ENCODE results near the gene CPNE4. TPM values are rescaled to one million over a fixed set of nuclear protein-coding genes. Genes with fewer than 3 reads are reported as not detected.

The CPNE4 gene
- total and polyA plus RNA-seq, 9 of the 15 experiments (the other 6 are each of a cell fraction or from before 2014, with no cell fraction given), result not detected

DNA sequence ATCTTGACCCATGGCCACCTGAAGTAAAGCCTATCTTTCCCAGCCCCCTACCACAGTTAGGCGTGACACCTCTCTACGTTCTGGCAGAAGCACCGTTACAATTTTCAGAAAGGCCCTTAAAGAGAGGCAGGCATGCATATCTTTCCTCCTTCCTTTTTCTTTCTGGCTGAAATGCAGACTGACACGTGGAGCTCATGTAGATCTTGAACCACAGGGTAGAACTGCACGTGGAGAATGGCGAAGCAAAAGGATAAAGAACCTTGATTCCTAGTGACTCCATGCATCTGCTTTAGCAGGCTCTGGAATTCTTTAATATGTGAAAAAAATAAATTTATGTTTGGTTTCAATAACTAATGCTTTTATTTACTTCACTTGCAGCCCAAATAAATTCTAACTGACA is 166.6 kb downstream of the CPNE4 start:
- H3K27ac ChIP-seq (ENCODE audit: extremely low read depth, low read depth, low read length), result no peak overlapping the region
- ChIA-PET CTCF (ENCODE audit: low intra/inter-chr PET ratio) (no interaction called here), POLR2A (no interaction called here)
- no peak for FAIRE-seq
- BruUV-seq (replicated peaks), result no TSS peak
- H3K36me3 ChIP-seq (ENCODE audit: control insufficient read depth, insufficient read depth, low read length), result no peaks in the 10 kb centered on the region
- TF ChIP-seq NFIC (IDR thresholded peaks at IDR 0.05) (no peak), COPS2 (conservative IDR thresholded peaks at IDR 0.05) (no peak), NFATC3 (IDR thresholded peaks at IDR 0.05) (no peak), ZBTB17 (CRISPR knock-in tag; IDR thresholded peaks at IDR 0.05) (no peak), ZNF253 (CRISPR knock-in tag; conservative IDR thresholded peaks at IDR 0.05) (no peak), SRSF1 (IDR thresholded peaks at IDR 0.05; ENCODE audit: low read depth, low read length) (no peak), ETV6 (IDR thresholded peaks at IDR 0.05; ENCODE audit: borderline replicate concordance in 1 of 2, low read depth in 2 of 2, low read length in 1 of 2) (no peak), ETV6 (CRISPR knock-in tag; IDR thresholded peaks at IDR 0.05; ENCODE audit: borderline replicate concordance) (no peak), GTF2E2 (tag; IDR thresholded peaks at IDR 0.05) (no peak), CREB1 (IDR thresholded peaks at IDR 0.05) (no peak), CREB1 (CRISPR knock-in tag; IDR thresholded peaks at IDR 0.05) (no peak), PURB (CRISPR knock-in tag; IDR thresholded peaks at IDR 0.05; ENCODE audit: low read depth) (no peak)
- TF ChIP-seq, protein P1, sequence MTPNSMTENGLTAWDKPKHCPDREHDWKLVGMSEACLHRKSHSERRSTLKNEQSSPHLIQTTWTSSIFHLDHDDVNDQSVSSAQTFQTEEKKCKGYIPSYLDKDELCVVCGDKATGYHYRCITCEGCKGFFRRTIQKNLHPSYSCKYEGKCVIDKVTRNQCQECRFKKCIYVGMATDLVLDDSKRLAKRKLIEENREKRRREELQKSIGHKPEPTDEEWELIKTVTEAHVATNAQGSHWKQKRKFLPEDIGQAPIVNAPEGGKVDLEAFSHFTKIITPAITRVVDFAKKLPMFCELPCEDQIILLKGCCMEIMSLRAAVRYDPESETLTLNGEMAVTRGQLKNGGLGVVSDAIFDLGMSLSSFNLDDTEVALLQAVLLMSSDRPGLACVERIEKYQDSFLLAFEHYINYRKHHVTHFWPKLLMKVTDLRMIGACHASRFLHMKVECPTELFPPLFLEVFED (CRISPR knock-in tag; conservative IDR thresholded peaks at IDR 0.05), result no peak
- TF ChIP-seq, protein P2, sequence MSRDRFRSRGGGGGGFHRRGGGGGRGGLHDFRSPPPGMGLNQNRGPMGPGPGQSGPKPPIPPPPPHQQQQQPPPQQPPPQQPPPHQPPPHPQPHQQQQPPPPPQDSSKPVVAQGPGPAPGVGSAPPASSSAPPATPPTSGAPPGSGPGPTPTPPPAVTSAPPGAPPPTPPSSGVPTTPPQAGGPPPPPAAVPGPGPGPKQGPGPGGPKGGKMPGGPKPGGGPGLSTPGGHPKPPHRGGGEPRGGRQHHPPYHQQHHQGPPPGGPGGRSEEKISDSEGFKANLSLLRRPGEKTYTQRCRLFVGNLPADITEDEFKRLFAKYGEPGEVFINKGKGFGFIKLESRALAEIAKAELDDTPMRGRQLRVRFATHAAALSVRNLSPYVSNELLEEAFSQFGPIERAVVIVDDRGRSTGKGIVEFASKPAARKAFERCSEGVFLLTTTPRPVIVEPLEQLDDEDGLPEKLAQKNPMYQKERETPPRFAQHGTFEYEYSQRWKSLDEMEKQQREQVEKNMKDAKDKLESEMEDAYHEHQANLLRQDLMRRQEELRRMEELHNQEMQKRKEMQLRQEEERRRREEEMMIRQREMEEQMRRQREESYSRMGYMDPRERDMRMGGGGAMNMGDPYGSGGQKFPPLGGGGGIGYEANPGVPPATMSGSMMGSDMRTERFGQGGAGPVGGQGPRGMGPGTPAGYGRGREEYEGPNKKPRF (IDR thresholded peaks at IDR 0.05; ENCODE audit: low read depth, low read length), result no peak
- 0% methylated on average over 6 of the region's 6 CpGs for WGBS (ENCODE audit: insufficient coverage, low coverage, missing lambda C conversion rate)
- intact Hi-C loops (cut with micrococcal nuclease), result no loop called here
- H3K4me2 ChIP-seq (ENCODE audit: insufficient read depth, low read length), result no peak overlapping the region
- in situ Hi-C loops (cut with MboI), result no loop called here
- H3K9me3 ChIP-seq (replicated peaks; ENCODE audit: control insufficient read depth, insufficient read depth, low read depth, low read length), result no peaks in the 10 kb centered on the region
- no peaks in the 10 kb centered on the region for H3K79me2 ChIP-seq (ENCODE audit: control insufficient read depth, insufficient read depth, low read length)
- no peak overlapping the region for H3K9ac ChIP-seq (ENCODE audit: insufficient read depth in 1 of 2, low read depth in 2 of 2, low read length in 2 of 2)
- DNase-seq (ENCODE audit: extremely low read depth in 1 of 4, low spot score in 3 of 4), result no peak
- H3K9me1 ChIP-seq (ENCODE audit: control insufficient read depth, insufficient read depth, low read length), result no peaks in the 10 kb centered on the region
- no peaks in the 10 kb centered on the region for H4K20me1 ChIP-seq (replicated peaks; ENCODE audit: control insufficient read depth, insufficient read depth, low read length)
- ATAC-seq, result no peak
- H3K4me3 ChIP-seq, result no peak overlapping the region
- H2AFZ ChIP-seq (ENCODE audit: low read depth, low read length), result no peak overlapping the region
- no peaks in the 10 kb centered on the region for H3K27me3 ChIP-seq (ENCODE audit: control insufficient read depth in 2 of 2, insufficient read depth in 2 of 2, low read length in 2 of 2)
- H3K4me1 ChIP-seq (replicated peaks in 1 of 2; ENCODE audit: control insufficient read depth in 2 of 2, insufficient read depth in 2 of 2, low read length in 2 of 2), result no peaks in the 10 kb centered on the region

Measured in K562 (cell line).